GM21529 (cell line): ENCODE measurements around the gene MTMR12.
A peak's percentile ranks its signal among the peaks of the same experiment; 100 is the strongest.
"Not testable (repeated sequence)": the region's sequence is repeated elsewhere in the genome, so short reads cannot be mapped to it uniquely, and the experiment has no call there.

Source experiments
- ATAC-seq: cut with Tn5 transposase; IDR thresholded peaks from one replicate; pipeline ENCODE4 v1.9.1; 2021; ENCODE audit not compliant: unreplicated experiment

The MTMR12 gene

DNA sequence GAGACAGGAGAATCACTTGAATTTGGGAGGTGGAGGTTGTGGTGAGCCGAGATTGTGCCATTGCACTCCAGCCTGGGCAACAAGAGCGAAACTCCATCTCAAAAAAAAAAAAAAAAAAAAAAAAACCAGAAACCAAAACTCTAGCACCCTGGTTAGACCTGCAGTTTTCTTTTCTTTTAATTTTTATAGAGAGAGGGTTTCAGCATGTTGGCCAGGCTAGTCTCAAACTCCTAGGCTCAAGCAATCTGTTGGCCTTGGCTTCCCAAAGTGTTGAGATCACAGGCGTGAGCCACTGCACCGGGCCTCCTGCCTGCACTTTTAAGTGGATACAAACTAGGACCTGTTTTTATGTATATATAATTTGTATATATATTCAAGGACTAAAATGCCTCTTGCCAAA, 12.9 kb upstream of the MTMR12 start:
- no peak for ATAC-seq

- peak; percentile 71 for ATAC-seq
These were observed 12.3 kb upstream of the MTMR12 start for GRCh38 chr5:32325062-32325461.

DNA sequence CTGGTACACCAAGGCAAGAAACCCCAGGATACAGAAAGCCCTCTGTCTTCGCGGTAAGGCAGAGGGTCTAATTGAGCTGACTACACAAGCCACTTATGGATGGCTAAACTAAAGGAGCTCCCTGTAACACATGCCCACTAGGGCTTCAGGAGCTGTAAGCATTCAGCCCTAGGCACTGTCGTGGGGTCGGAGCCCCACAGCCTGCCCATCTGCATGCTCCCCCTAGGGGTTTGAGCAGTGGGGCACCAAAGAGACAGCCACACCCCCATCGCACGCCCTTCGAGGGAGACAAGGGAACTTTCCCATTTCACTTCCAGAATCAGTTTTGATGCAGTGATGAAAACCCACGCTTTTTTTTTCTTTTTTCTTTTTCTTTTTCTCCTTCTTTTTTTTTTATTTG, 11.0 kb upstream of the MTMR12 start:
- ATAC-seq = no peak

DNA sequence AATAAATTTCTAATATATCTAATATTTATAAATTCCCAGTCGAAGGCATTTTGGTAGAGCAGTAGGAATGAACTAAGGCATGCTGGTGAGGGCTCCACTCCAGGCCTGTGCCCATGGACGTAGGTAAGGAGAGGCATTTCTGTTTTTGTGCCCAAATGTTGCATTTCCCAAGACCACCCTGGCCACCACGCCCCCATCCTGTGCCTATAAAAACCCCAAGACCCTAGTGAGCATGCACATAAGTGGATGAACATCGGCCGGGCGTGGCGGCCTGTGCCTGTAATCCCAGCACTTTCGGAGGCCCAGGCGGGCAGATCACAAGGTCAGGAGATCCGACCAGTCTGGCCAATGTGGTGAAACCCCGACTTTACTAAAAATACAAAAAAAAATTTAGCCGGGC, 10.1 kb upstream of the MTMR12 start:
- ATAC-seq = no peak

GRCh38 chr5:32321787-32322186, 9.0 kb upstream of the MTMR12 start:
- not testable (repeated sequence) for ATAC-seq

DNA sequence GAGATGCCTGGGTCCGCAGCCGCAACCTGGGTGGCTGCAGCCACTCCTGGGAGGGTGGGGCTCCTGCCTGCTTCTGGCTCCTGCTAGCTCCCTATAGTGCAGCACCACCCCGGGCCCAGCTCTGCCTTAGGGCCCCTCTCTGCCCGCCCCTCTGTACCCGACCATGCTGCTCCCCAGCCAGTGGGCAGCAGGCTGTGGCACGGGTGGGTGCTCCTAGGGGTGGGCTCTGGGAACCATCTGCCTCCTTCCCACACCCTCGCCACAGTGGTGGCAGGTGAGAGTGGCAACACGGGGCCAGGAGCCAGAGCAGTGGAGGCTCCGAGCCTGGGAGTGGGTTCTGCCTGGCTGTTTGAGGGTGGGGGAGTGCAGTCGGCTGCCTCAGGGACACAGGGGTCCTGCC, 7.8 kb upstream of the MTMR12 start:
- ATAC-seq = no peak

DNA sequence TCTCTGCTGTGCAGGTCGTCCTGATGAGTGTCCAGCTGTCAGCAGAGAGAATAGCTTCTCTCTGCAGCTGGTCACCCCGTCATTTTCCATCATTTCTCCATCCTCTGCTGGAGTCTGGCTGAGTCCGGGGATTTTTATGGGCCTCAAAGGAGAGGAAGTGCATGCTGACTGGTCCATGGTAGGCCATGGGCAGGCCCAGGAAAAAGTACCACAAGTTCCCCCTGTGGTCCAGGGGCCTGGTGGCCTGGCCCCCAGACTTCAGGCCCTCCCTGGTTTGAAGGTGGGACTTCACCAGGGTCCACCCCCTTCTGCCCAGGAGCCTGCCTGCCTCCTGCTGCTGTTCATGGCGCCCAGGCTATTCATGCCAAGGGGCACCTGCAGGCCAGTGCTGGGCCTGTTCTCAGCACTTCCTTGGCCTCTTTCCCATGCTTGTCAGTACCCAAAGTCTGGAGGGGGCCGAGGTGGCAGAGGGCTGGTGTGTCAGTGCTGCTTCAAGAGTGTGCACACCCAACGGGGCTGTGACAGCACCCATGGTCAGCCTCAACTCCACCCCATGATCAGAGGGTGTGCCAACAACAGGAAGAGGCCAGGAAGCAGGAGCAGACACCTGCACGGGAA, 7.3 kb upstream of the MTMR12 start:
- no peak for ATAC-seq

DNA sequence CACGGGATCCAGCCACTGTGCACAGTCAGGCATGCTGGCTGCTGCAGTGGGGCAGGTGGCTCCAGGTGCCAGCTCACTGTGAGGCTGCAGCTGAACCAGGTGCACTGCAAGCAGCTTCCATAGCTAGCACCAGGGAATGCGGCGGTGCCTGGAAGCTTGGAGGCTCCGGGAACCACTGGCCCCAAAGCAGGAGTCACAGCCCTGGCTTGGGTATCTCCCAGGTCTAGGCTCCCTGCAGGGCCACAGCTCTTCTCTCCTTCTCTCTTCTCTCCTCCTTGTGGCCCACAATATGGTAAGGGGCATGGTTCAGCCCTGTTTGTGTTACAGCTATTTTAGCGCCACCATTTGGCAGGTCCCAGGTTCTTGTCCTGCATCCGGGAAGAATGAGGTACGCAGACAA, 6.7 kb upstream of the MTMR12 start:
- ATAC-seq = no peak

- ATAC-seq = no peak
These were observed 4.3 kb upstream of the MTMR12 start for GRCh38 chr5:32317041-32317440.

DNA sequence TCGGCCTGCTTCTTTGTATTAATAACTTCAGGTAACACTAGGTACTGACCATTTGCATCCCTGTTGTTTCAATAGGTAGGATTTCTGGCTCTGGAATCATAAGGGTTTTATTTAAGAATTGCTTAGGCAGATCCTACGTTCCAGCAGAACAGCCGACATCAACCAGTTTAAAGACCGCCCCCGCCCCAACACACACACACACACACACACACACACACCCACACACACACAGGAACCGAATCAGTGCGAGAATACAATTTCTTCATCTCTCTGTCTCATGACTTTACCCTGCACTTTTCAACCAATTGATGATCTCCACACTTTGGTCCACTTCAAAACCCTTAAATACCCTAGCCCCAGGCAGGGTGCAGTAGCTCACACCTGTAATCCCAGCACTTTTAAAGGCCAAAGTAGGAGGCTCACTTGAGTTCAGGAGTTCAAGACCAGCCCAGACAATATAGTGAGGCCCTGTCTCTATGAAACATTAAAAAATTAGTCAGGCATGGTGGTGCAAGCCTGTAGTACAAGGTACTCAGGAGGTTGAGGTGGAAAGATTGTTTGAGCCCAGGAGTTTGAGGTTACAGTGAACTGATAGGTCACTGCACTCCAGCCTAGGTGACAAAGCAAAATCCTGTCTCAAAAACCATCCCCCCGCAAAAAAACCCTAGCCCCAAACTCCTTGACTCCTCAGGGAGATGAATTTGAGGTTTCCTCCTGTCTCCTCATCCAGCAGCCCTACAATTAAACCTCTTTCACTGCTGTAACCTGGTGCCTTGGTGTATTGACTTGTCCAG, 2.7 kb upstream of the MTMR12 start:
- ATAC-seq = no peak

DNA sequence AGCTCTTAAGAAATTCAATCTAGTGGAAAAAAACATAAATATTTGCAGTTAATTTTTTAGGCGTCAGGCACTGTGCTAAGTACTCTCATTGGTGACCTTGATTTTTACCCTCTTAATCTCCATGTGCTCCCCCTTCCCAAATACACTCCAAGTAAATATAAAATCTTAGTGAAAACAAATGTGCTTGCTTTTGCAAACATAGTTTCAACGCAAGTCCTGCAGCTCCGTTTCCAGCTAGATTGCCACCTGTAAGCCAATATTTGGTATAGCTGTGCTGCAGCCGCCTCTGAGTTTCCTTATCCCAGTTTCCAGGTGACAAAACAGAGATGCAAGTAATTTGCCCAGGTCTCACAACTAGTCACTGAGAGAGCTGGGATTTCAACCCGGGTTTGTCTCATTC, 1.9 kb upstream of the MTMR12 start:
- no peak for ATAC-seq

DNA sequence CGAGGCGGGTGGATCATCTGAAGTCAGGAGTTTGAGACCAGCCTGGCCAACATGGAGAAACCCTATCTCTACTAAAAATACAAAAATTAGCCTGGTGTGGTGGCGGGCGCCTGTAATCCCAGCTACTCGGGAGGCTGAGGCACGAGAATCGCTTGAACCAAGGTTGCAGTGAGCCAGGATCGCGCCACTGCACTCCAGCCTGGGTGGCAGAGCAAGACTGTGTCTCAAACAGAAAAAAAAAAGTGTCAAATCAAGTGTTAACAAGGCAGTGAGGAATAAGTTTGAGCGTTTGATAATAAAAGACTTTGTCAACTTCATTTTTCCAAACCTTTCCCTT, 1.4 kb upstream of the MTMR12 start:
- not testable (repeated sequence) for ATAC-seq

DNA sequence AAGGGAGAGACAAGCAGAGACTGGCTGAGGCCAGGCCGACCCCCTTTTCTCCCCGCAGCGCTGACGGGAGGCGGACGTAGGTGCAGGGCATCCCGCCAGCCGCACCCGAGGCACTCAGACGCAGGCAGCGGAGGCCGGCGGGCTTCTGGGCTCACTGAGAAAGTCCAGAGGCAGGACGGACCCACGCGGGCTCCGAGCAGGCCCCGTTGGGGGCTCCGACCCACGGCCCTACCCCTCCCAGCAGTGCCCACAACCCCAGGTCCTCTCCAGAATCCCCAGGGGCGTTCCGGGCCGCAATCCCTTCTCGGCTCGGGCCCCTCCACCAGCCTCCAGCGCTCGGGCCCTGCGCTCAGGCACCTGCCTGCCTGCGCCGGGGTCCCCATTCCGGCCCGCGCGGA, 543 bp downstream of the MTMR12 start:
- peak; percentile 25 for ATAC-seq

GRCh38 chr5:32311404-32312196, 1.1 kb downstream of the MTMR12 start:
- no peak for ATAC-seq

DNA sequence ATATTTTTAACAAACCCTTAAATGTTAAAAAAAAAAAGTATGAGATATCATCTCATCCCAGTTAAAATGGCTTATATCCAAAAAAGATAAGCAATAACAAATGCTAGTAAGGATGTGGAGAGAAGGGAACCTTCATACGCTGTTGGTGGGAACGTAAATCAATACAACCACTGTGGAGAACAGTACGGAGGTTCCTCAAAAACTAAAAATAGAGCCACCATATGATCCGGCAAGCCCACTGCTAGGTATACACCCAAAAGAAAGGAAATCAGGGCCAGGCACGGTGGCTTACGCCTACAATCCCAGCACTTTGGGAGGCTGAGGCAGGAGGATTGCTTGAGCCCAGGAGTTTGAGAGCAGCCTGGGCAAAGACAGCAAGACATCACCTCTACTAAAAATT, 3.0 kb downstream of the MTMR12 start:
- ATAC-seq = no peak

DNA sequence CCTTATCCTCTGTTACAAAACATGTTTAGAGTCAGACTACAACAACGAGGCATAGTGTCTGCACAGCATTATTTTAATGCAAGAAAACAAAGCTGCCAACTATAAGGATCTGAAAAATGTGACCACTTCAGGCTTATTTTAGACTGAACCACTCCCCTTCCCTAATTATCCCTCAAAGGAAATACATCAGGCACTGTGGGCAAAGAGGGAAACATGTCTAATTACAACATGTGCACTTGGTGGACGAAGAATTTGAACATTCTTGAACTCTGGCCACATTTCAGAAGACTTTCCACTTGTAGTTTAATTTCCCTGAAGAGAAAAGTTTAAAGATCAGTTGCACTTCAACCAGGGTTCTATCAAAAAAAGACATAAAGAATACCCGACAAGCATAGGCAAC, 3.8 kb downstream of the MTMR12 start:
- ATAC-seq = no peak

DNA sequence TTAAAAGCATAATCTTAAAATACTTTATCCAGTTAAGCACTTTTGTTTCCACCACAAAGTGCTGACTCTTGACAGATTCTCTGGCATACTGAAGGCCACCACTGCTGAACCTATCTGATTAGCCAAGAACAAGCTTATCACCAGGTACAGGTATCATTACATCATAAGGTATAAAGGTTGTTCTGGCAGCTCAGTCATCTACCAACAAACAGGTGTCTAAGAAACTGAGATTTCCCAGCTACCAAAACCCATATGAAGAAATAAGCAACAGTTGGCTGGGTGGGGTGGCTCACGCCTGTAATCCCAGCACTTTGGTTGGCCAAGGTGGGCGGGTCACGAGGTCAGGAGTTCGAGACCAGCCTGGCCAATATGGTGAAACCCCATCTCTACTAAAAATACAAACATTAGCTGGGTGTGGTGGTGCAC, 5.0 kb downstream of the MTMR12 start:
- ATAC-seq = no peak

- ATAC-seq = no peak
These were observed 8.1 kb downstream of the MTMR12 start for GRCh38 chr5:32304622-32305021.

DNA sequence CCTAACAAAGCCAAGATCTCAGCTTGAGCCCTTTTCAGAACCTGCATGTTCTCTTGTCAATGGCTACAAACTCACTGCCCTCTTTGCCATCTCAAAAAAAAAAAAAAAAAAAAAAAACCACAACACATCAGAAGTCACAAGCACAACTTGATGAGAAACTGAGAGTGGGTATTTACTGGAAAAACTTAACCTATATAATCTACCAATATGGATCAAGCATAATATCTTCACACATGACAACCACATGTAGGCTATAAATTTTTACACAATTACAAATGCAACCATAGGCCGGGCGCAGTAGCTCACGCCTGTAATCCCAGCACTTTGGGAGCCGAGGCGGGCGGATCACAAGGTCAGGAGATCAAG, 9.0 kb downstream of the MTMR12 start:
- ATAC-seq = no peak

DNA sequence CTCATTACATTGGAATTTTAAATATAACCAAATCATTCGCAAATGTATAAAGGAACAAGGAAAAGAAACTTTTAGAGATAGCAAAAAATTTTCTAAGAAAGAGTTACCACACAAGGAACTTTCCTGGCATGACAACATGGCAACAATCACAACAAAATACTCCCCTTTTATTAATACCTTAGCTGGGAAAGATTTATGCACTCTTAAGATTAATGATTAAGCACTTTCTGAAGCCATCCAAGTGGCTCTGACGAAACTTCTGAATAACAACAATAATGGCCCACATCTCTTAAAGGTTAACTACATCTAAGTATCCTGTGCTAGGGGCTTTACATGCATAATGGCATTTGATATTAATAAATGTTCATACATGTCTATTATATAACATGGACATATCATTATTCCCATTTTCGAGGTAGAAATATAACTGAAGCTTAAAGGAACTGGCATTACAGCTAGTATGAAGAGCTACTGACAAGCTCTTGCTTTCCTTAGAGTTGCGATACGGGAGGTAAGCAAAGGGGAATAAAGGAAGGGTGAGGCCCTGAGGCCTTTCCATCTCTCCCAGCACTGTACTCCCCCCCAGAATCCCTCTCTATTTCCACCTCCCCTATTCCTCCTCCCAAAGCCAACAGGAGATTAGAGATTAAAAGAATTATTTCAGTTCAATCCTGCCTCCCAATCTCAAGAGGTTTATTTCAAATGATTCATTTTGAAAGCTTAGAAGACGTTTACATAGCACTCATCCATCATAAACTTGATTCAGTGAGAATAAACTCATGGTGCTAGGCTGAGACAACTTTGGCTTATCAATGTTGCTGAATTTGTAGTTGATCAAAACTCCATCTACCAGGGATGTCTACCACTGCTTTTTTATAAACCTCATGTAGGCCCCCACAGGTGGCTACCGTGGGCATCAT, 9.6 kb downstream of the MTMR12 start:
- no peak for ATAC-seq

GRCh38 chr5:32301891-32302290, 10.8 kb downstream of the MTMR12 start:
- no peak for ATAC-seq
